DOHH2 (cell line): ENCODE results near the gene NEUROD1.

Source experiments
- H3F3A ChIP-seq: fragments of 200-600 bp; sonication (generic), shearing (Covaris generic); 2 replicates; pipeline ENCODE4 v1.6.0; 2016; ENCODE audit warnings: antibody characterized with exemption, mild to moderate bottlenecking; ENCODE audit not compliant: control insufficient read depth, insufficient read depth
- H3K27ac ChIP-seq: fragments of 200-600 bp; sonication (generic); 2 replicates; pipeline ENCODE4 v1.5.1; 2014; ENCODE audit warnings: low read depth, mild to moderate bottlenecking, low read length, moderate library complexity
- H3K27me3 ChIP-seq: fragments of 200-600 bp; sonication (generic); 2 replicates; pipeline ENCODE4 v1.6.1; 2014; ENCODE audit warnings: mild to moderate bottlenecking, low read length, mixed read lengths; ENCODE audit not compliant: control insufficient read depth
- H3K36me3 ChIP-seq: fragments of 200-600 bp; sonication (generic); 2 replicates; pipeline ENCODE4 v1.6.1; 2014; ENCODE audit warnings: mild to moderate bottlenecking, low read length, moderate library complexity, mixed read lengths; ENCODE audit not compliant: control insufficient read depth
- H3K4me1 ChIP-seq: fragments of 200-600 bp; sonication (generic); 2 replicates; pipeline ENCODE4 v1.6.1; 2014; ENCODE audit warnings: mild to moderate bottlenecking, low read length, mixed read lengths; ENCODE audit not compliant: control insufficient read depth
- H3K4me2 ChIP-seq: fragments of 200-600 bp; sonication (generic); 2 replicates; pipeline ENCODE4 v1.6.0; 2014; ENCODE audit warnings: mild to moderate bottlenecking, low read length, moderate library complexity
- H3K4me3 ChIP-seq: fragments of 200-600 bp; sonication (generic); 2 replicates; pipeline ENCODE4 v1.5.1; 2014; ENCODE audit warnings: mild to moderate bottlenecking, low read length, mixed read lengths
- H3K79me2 ChIP-seq: fragments of 200-600 bp; sonication (generic); 2 replicates; pipeline ENCODE4 v1.6.1; 2014; ENCODE audit warnings: mild to moderate bottlenecking, low read length, mixed read lengths; ENCODE audit not compliant: control insufficient read depth
- H3K9me2 ChIP-seq: fragments of 200-600 bp; sonication (generic); replicated peaks from 2 replicates; pipeline ENCODE4 v1.6.1; 2014; ENCODE audit warnings: mild to moderate bottlenecking, low read length, mixed read lengths; ENCODE audit not compliant: control insufficient read depth
- H3K9me3 ChIP-seq: fragments of 200-600 bp; sonication (generic); 2 replicates; pipeline ENCODE4 v1.6.1; 2014; ENCODE audit warnings: antibody characterized with exemption, low read length, mixed read lengths; ENCODE audit not compliant: control insufficient read depth, insufficient read depth
- H4K20me1 ChIP-seq: fragments of 200-600 bp; sonication (generic); 2 replicates; pipeline ENCODE4 v1.6.0; 2014; ENCODE audit warnings: low read depth, mild to moderate bottlenecking, antibody characterized with exemption, low read length, moderate library complexity; ENCODE audit not compliant: control insufficient read depth, insufficient read depth
- CTCF ChIP-seq: fragments of 200-600 bp; sonication (generic); IDR thresholded peaks from one replicate; pipeline ENCODE4 v1.5.1; 2014; ENCODE audit warnings: antibody characterized with exemption, mild to moderate bottlenecking, low read depth, low read length; ENCODE audit not compliant: poor library complexity, severe bottlenecking
- EZH2phosphoT487 ChIP-seq: fragments of 200-600 bp; sonication (generic); IDR thresholded peaks from 2 replicates; pipeline ENCODE4 v1.6.1; 2017; ENCODE audit warnings: borderline replicate concordance, mild to moderate bottlenecking, antibody characterized with exemption, low read length, moderate library complexity, mixed read lengths

The NEUROD1 gene

GRCh38 chr2:181684454-181685149 is 4.3 kb upstream of the NEUROD1 start:
- peaks cover 8% of the 10 kb centered on the region for H3F3A ChIP-seq
- H3K27ac ChIP-seq, result no peak overlapping the region
- no peak overlapping the region for H3K4me3 ChIP-seq
- H3K79me2 ChIP-seq, result no peaks in the 10 kb centered on the region
- no peaks in the 10 kb centered on the region for H4K20me1 ChIP-seq
- no peaks in the 10 kb centered on the region for H3K9me2 ChIP-seq
- no peak for TF ChIP-seq EZH2phosphoT487
- TF ChIP-seq CTCF, result no peak
- peaks cover 29% of the 10 kb centered on the region for H3K4me1 ChIP-seq
- no peaks in the 10 kb centered on the region for H3K36me3 ChIP-seq
- H3K4me2 ChIP-seq, result no peak overlapping the region
- H3K27me3 ChIP-seq, result peaks cover 7% of the 10 kb centered on the region; the same call in 1 of the 2 replicates
- H3K9me3 ChIP-seq, result peaks cover 23% of the 10 kb centered on the region

GRCh38 chr2:181683518-181684453 is 3.5 kb upstream of the NEUROD1 start:
- Histone ChIP-seq H3K27me3 (peaks cover 7% of the 10 kb centered on the region; the same call in 1 of the 2 replicates), H3K79me2 (no peaks in the 10 kb centered on the region), H3K9me3 (peaks cover 23% of the 10 kb centered on the region)

GRCh38 chr2:181682795-181683517 is 2.6 kb upstream of the NEUROD1 start:
- H3K4me2 ChIP-seq, result no peak overlapping the region
- peaks cover 29% of the 10 kb centered on the region for H3K4me1 ChIP-seq
- TF ChIP-seq EZH2phosphoT487 (no peak), CTCF (no peak)

More at GRCh38 chr2:181683518-181684453, 3.5 kb upstream of the NEUROD1 start:
- Histone ChIP-seq H3K4me3 (no peak overlapping the region), H3K4me2 (no peak overlapping the region), H3F3A (peaks cover 8% of the 10 kb centered on the region), H3K9me2 (no peaks in the 10 kb centered on the region), H4K20me1 (no peaks in the 10 kb centered on the region), H3K36me3 (no peaks in the 10 kb centered on the region), H3K27ac (no peak overlapping the region), H3K4me1 (peaks cover 29% of the 10 kb centered on the region)
- TF ChIP-seq CTCF (no peak), EZH2phosphoT487 (no peak)

More at GRCh38 chr2:181682795-181683517, 2.6 kb upstream of the NEUROD1 start:
- no peaks in the 10 kb centered on the region for H4K20me1 ChIP-seq
- H3K27ac ChIP-seq, result no peak overlapping the region
- H3K9me3 ChIP-seq, result peaks cover 23% of the 10 kb centered on the region
- H3K27me3 ChIP-seq, result peaks cover 7% of the 10 kb centered on the region; the same call in 1 of the 2 replicates
- peaks cover 8% of the 10 kb centered on the region for H3F3A ChIP-seq
- no peaks in the 10 kb centered on the region for H3K9me2 ChIP-seq
- H3K4me3 ChIP-seq, result no peak overlapping the region
- no peaks in the 10 kb centered on the region for H3K79me2 ChIP-seq
- H3K36me3 ChIP-seq, result no peaks in the 10 kb centered on the region
